ENCODE measurements around the gene PRELID3B.

PRELID3B gene

GRCh38 chr20:59025511-59025910, 17.1 kb downstream of the PRELID3B start:
- Mint-ChIP-seq H3K9me3 (ENCODE audit: low read depth) (no peaks in the 10 kb centered on the region), H3K4me1 (ENCODE audit: low read depth) (peaks cover 52% of the 10 kb centered on the region), H3K36me3 (peaks cover 13% of the 10 kb centered on the region)

GRCh38 chr20:59025086-59025485, 17.5 kb downstream of the PRELID3B start:
- H3K4me3 Mint-ChIP-seq = no peak overlapping the region
- no peaks in the 10 kb centered on the region for H3K27me3 Mint-ChIP-seq
- no peak overlapping the region for H3K27ac Mint-ChIP-seq
- H3K36me3 Mint-ChIP-seq = peaks cover 13% of the 10 kb centered on the region
- peaks cover 48% of the 10 kb centered on the region for H3K4me1 Mint-ChIP-seq (ENCODE audit: low read depth)
- H3K9me3 Mint-ChIP-seq (ENCODE audit: low read depth) = no peaks in the 10 kb centered on the region

More at GRCh38 chr20:59025511-59025910, 17.1 kb downstream of the PRELID3B start:
- H3K4me3 Mint-ChIP-seq = peak overlapping the region; percentile 5
- no peak overlapping the region for H3K27ac Mint-ChIP-seq
- H3K27me3 Mint-ChIP-seq = no peaks in the 10 kb centered on the region

DNA sequence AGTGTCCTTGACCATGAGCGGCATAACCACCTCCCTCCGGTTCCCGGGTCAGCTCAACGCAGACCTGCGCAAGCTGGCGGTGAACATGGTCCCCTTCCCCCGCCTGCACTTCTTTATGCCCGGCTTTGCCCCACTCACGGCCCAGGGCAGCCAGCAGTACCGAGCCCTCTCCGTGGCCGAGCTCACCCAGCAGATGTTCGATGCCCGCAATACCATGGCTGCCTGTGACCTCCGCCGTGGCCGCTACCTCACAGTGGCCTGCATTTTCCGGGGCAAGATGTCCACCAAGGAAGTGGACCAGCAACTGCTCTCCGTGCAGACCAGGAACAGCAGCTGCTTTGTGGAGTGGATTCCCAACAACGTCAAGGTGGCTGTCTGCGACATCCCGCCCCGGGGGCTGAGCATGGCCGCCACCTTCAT, 18.5 kb downstream of the PRELID3B start:
- Mint-ChIP-seq H3K4me1 (ENCODE audit: low read depth) (peaks cover 38% of the 10 kb centered on the region), H3K4me3 (no peak overlapping the region), H3K9me3 (ENCODE audit: low read depth) (no peaks in the 10 kb centered on the region), H3K36me3 (peaks cover 9% of the 10 kb centered on the region), H3K27ac (no peak overlapping the region), H3K27me3 (no peaks in the 10 kb centered on the region)

DNA sequence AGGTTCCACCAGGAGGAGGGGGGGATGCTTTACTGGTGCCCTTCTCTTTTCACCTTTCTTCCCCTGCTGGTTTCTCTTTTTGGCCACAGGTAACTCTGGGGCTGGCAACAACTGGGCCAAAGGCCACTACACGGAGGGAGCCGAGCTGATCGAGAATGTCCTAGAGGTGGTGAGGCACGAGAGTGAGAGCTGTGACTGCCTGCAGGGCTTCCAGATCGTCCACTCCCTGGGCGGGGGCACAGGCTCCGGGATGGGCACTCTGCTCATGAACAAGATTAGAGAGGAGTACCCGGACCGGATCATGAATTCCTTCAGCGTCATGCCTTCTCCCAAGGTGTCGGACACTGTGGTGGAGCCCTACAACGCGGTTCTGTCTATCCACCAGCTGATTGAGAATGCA, 19.0 kb downstream of the PRELID3B start:
- H3K27ac Mint-ChIP-seq = no peak overlapping the region
- peaks cover 33% of the 10 kb centered on the region for H3K4me1 Mint-ChIP-seq (ENCODE audit: low read depth)
- no peak overlapping the region for H3K4me3 Mint-ChIP-seq
- peaks cover 8% of the 10 kb centered on the region for H3K36me3 Mint-ChIP-seq
- H3K9me3 Mint-ChIP-seq (ENCODE audit: low read depth) = no peaks in the 10 kb centered on the region
- H3K27me3 Mint-ChIP-seq = no peaks in the 10 kb centered on the region

GRCh38 chr20:59022754-59023153, 19.8 kb downstream of the PRELID3B start:
- peaks cover 4% of the 10 kb centered on the region for H3K36me3 Mint-ChIP-seq
- peaks cover 24% of the 10 kb centered on the region for H3K4me1 Mint-ChIP-seq (ENCODE audit: low read depth)
- no peaks in the 10 kb centered on the region for H3K9me3 Mint-ChIP-seq (ENCODE audit: low read depth)
- no peak overlapping the region for H3K27ac Mint-ChIP-seq
- H3K4me3 Mint-ChIP-seq = no peak overlapping the region
- H3K27me3 Mint-ChIP-seq = no peaks in the 10 kb centered on the region

DNA sequence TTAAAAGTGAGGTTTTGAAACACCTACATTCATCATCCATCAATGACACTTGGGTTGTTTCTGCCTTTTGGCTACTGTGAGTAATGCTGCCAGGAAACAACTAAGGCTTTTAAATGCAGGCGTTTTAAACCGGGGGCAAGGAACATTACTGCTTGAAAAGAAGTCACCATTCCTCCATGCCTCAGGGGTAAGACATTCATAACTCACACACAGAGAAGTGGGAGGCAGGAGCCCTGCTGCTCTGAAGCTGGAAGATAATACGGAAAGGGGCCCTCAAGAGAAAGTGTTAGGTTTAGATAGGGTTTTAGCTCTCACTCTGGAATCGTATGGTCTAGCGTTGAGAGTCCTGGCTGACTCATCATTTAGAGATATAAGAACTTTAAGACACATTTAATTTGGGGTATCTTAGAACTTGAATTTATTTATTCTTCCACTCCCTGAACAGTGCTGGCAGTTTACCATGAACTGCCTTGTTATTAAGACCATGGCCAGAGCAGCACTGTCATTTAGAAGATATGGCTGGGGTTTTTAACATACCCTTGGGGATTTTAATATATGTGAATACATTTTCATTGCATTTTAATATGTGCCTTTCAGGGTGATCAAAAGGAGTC, 21.5 kb downstream of the PRELID3B start:
- no peaks in the 10 kb centered on the region for H3K9me3 Mint-ChIP-seq (ENCODE audit: low read depth)
- no peaks in the 10 kb centered on the region for H3K27me3 Mint-ChIP-seq
- H3K4me3 Mint-ChIP-seq = no peak overlapping the region
- H3K4me1 Mint-ChIP-seq (ENCODE audit: low read depth) = peaks cover 22% of the 10 kb centered on the region
- H3K36me3 Mint-ChIP-seq = no peaks in the 10 kb centered on the region
- peak overlapping the region; percentile 59 for H3K27ac Mint-ChIP-seq

- Mint-ChIP-seq H3K27ac (no peak within 1 kb of the TSS), H3K4me3 (no peak within 1 kb of the TSS), H3K27me3 (no peaks in the 10 kb centered on the region), H3K36me3 (no peaks in the 10 kb centered on the region), H3K9me3 (ENCODE audit: low read depth) (no peaks in the 10 kb centered on the region), H3K4me1 (ENCODE audit: low read depth) (peaks cover 23% of the 10 kb centered on the region)
Measured at GRCh38 chr20:59019217-59019616, 23.4 kb downstream of the PRELID3B start, which contains the start of gene TUBB1. Gene TUBB1 (plus strand): TSS chr20:59019429. CDS start chr20:59019523, 94 bp downstream.

DNA sequence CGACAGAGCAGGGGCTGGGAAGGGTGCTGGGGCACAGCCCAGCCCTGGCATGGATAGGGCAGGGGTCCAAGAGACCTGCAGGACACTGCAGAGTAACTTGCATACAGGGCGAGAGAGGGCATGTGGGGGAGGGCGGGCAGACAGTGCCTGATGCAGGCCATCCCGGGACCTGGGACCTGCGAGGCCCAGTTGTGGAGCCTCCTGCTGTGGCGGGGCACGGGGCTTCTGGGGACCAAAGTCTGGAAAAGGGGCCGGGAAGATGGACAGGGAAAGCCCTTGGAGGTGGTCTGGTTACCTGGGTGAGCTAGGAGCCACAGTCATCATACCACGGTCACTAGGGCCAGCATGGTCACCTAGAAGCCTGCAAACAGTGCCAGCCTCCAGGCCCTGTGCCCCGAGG, 23.8 kb downstream of the PRELID3B start:
- no peak overlapping the region for H3K4me3 Mint-ChIP-seq
- peaks cover 27% of the 10 kb centered on the region for H3K4me1 Mint-ChIP-seq (ENCODE audit: low read depth)
- no peaks in the 10 kb centered on the region for H3K36me3 Mint-ChIP-seq
- H3K27ac Mint-ChIP-seq = no peak overlapping the region
- no peaks in the 10 kb centered on the region for H3K27me3 Mint-ChIP-seq
- H3K9me3 Mint-ChIP-seq (ENCODE audit: low read depth) = no peaks in the 10 kb centered on the region

DNA sequence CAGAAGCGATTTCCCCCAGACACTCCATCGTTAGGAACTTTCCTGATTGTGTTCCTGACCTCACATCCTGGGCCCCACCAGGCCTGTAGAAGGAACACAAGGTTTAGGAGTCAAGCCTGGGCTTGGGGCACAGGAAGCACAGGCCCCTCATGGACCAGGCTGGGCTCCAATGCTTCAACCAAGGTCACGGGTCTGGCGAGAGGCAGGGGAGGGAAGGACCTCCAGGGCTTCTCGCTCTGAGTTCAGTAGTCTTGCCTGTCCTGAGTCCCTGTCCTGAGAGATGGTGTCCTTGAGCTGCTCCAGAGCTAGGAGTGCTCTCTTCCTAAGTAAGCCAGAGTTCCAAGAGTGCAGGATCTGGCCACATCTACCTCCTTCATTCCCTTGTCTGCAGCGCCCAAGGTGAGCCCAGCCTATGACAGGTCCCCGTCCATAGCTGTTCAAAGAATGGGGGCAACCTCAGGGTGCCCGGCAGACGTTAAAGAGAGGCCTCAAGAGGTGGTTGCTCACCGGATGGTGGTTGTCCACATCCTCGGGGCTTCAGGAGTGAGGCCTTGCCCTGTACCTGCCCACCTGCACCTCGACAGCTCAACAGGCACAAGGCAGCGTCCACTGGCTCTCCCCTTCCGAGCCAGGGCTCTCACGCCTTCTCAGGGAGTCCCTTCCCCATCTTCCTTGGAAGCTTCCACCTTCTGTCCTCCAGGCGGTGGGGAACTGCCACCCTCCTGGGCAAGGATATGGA, 24.9 kb downstream of the PRELID3B start:
- Mint-ChIP-seq H3K9me3 (ENCODE audit: low read depth) (no peaks in the 10 kb centered on the region), H3K27ac (no peak overlapping the region), H3K36me3 (no peaks in the 10 kb centered on the region), H3K4me3 (no peak overlapping the region), H3K4me1 (ENCODE audit: low read depth) (peaks cover 37% of the 10 kb centered on the region), H3K27me3 (no peaks in the 10 kb centered on the region)

GRCh38 chr20:59016795-59017492, 25.6 kb downstream of the PRELID3B start:
- H3K4me3 Mint-ChIP-seq = peak overlapping the region; percentile 23
- H3K27ac Mint-ChIP-seq = no peak overlapping the region
- H3K9me3 Mint-ChIP-seq (ENCODE audit: low read depth) = no peaks in the 10 kb centered on the region
- H3K4me1 Mint-ChIP-seq (ENCODE audit: low read depth) = peaks cover 40% of the 10 kb centered on the region
- no peaks in the 10 kb centered on the region for H3K27me3 Mint-ChIP-seq
- no peaks in the 10 kb centered on the region for H3K36me3 Mint-ChIP-seq

- Mint-ChIP-seq H3K36me3 (no peaks in the 10 kb centered on the region), H3K9me3 (ENCODE audit: low read depth) (no peaks in the 10 kb centered on the region), H3K27ac (no peak overlapping the region), H3K27me3 (no peaks in the 10 kb centered on the region), H3K4me1 (ENCODE audit: low read depth) (peaks cover 47% of the 10 kb centered on the region), H3K4me3 (no peak overlapping the region)
Measured at GRCh38 chr20:59015812-59016711, 26.5 kb downstream of the PRELID3B start.

DNA sequence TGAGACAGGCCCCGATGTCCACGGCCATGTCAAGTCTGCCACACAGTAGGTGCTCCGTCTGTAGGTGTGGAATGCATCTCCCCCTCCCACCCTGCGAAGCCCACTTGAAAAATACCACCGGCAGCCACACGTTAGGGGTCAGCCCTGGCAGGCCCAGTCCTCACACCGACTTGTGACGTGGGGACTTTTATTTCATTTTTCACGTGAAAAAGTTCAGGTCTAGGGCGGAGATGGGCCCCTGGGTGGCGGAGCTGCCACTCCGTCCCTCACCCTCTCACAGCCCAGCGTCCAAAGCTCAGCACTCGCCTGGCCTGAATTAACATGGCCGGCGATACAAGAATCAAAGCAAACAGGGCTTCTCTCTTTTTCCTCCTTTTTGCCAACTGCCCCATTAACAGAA, 27.2 kb downstream of the PRELID3B start:
- peaks cover 47% of the 10 kb centered on the region for H3K4me1 Mint-ChIP-seq (ENCODE audit: low read depth)
- no peaks in the 10 kb centered on the region for H3K9me3 Mint-ChIP-seq (ENCODE audit: low read depth)
- H3K36me3 Mint-ChIP-seq = no peaks in the 10 kb centered on the region
- H3K27me3 Mint-ChIP-seq = no peaks in the 10 kb centered on the region
- H3K4me3 Mint-ChIP-seq = no peak overlapping the region
- H3K27ac Mint-ChIP-seq = no peak overlapping the region

DNA sequence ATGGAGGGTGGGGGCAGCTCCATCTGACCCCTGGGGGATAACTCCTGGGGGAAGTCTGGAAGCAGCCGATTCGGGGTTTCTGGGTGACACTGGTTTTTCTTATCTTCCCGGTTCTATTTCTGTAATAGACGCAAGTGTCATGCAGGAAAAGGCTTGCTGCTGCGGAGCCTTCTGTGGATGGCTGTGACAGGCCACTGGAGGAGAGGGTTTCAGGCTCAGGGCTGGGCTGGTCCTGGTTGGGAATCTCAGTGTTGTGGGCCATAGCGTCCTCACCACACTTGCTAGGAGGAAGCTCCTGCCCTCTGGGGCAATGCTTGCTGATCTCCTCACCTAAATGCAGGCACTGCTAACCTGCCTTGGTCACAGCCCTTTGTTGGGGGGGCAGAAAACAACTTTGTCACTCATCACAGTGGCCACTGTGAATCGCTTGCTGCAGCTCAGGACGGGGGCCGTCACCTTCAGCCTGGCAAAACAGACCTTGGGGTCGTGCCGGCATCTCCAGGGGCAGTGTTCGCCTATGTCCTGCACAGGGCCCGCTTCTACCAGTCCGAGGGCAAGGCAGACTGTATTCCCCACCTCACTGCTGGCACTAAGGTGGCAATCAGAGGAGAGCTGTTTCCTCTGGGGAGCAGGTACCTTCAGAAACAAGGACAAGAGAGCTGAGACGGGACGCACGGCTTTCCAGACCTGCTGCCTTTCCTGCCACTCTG, 27.8 kb downstream of the PRELID3B start:
- H3K4me3 Mint-ChIP-seq = no peak overlapping the region
- no peaks in the 10 kb centered on the region for H3K9me3 Mint-ChIP-seq (ENCODE audit: low read depth)
- H3K27ac Mint-ChIP-seq = no peak overlapping the region
- H3K4me1 Mint-ChIP-seq (ENCODE audit: low read depth) = peaks cover 47% of the 10 kb centered on the region
- no peaks in the 10 kb centered on the region for H3K27me3 Mint-ChIP-seq
- H3K36me3 Mint-ChIP-seq = no peaks in the 10 kb centered on the region

DNA sequence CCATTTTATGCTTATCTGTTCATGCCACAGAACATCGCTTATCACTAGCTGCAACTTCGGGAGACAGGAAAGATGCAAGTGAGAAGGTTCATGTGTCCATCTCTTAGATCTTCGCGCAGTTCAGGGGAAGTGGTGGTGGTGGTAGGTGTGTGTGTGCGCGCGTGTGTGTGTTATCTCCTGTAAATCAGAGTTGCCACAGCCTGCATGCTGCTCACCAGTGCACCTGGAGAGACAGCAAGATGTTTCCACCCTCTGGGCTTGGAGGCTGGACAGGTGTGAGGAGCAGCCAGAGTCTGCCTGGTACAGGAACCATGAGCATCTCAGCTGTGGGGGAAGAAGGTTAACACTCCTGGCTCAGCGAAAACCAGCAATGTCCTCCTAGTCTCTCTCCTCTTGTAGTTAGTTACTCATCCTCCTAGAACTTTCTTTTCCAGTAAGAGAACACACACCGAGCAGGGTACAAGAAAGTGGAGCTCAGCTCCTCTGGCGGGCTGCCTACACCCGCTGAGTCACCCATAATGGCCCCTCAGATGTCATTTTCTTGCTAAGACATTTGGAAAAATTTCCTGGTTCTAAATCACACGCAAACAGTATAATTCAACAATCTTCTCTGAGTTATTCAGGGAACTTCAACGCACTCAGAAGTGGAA, 28.5 kb downstream of the PRELID3B start:
- no peaks in the 10 kb centered on the region for H3K9me3 Mint-ChIP-seq (ENCODE audit: low read depth)
- no peaks in the 10 kb centered on the region for H3K36me3 Mint-ChIP-seq
- peak overlapping the region; percentile 32 for H3K4me3 Mint-ChIP-seq
- H3K4me1 Mint-ChIP-seq (ENCODE audit: low read depth) = peaks cover 47% of the 10 kb centered on the region
- H3K27ac Mint-ChIP-seq = no peak overlapping the region
- no peaks in the 10 kb centered on the region for H3K27me3 Mint-ChIP-seq
